ENCODE measurements around the gene UBE4B. TPM values are rescaled to one million over a fixed set of nuclear protein-coding genes. Genes with fewer than 3 reads are reported as not detected.

Gene UBE4B
- total and polyA plus RNA-seq, 9 of the 15 experiments (the other 6 are each of a cell fraction or from before 2014, with no cell fraction given): 11.7 to 73.7 (median 40.1) TPM

DNA sequence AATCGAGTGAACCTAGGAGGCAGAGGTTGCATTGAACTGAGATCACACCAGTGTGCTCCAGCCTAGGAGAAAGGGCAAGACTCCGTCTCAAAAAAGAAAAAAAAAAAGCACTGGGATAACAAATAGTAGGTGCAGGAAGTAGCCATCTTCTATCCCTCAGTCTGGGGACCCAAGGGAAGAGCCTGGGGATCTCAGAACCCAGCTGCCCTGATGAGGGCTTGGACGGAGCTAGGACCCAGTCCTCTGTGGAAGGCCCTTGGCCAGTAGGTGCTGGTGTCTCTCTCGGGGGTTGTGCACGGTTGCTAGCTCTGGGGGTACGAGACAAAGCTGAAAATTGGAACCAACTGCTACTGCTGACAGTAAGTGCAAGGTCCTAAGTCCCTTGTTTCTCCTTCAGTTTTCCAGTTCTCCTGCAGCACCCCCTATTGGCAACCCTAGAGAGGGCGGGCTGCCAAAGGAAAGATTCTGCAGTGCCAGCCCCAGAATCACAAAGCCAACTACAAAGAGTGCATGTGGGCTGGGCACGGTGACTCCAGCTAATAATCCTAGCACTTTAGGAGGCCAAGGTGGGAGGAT lies 120.0 kb downstream of the UBE4B start:
- DNase-seq (ENCODE audit: extremely low read depth in 1 of 4, low spot score in 3 of 4): peak; percentile 37 to 66 (median 54)
- TF ChIP-seq STAG1 (CRISPR knock-in tag; IDR thresholded peaks at IDR 0.05; ENCODE audit: borderline replicate concordance) (peak; percentile 62; the same call in 1 of the 2 replicates), NFIC (IDR thresholded peaks at IDR 0.05) (peak; percentile 29; the same call in 1 of the 2 replicates), KLF16 (IDR thresholded peaks at IDR 0.05) (peak; percentile 29; the same call in 1 of the 2 replicates), RAD21 (CRISPR knock-in tag; conservative IDR thresholded peaks at IDR 0.05 in 1 of 2, IDR thresholded peaks at IDR 0.05 in 1 of 2) (peak; percentile 54 to 74), HNRNPH1 (optimal IDR thresholded peaks at IDR 0.05; ENCODE audit: low read depth, low read length) (no peak), ATF7 (IDR thresholded peaks at IDR 0.05) (no peak), SP2 (IDR thresholded peaks at IDR 0.05; ENCODE audit: extremely low read depth, low read depth, low read length, poor library complexity, severe bottlenecking) (no peak)
- TF ChIP-seq, protein P1, sequence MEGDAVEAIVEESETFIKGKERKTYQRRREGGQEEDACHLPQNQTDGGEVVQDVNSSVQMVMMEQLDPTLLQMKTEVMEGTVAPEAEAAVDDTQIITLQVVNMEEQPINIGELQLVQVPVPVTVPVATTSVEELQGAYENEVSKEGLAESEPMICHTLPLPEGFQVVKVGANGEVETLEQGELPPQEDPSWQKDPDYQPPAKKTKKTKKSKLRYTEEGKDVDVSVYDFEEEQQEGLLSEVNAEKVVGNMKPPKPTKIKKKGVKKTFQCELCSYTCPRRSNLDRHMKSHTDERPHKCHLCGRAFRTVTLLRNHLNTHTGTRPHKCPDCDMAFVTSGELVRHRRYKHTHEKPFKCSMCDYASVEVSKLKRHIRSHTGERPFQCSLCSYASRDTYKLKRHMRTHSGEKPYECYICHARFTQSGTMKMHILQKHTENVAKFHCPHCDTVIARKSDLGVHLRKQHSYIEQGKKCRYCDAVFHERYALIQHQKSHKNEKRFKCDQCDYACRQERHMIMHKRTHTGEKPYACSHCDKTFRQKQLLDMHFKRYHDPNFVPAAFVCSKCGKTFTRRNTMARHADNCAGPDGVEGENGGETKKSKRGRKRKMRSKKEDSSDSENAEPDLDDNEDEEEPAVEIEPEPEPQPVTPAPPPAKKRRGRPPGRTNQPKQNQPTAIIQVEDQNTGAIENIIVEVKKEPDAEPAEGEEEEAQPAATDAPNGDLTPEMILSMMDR (IDR thresholded peaks at IDR 0.05 in 2 of 3, conservative IDR thresholded peaks at IDR 0.05 in 1 of 3; ENCODE audit: insufficient read depth in 2 of 3, low read depth in 1 of 3, low read length in 3 of 3): peak; percentile 72 to 86 (median 81)
- TF ChIP-seq, protein P2, sequence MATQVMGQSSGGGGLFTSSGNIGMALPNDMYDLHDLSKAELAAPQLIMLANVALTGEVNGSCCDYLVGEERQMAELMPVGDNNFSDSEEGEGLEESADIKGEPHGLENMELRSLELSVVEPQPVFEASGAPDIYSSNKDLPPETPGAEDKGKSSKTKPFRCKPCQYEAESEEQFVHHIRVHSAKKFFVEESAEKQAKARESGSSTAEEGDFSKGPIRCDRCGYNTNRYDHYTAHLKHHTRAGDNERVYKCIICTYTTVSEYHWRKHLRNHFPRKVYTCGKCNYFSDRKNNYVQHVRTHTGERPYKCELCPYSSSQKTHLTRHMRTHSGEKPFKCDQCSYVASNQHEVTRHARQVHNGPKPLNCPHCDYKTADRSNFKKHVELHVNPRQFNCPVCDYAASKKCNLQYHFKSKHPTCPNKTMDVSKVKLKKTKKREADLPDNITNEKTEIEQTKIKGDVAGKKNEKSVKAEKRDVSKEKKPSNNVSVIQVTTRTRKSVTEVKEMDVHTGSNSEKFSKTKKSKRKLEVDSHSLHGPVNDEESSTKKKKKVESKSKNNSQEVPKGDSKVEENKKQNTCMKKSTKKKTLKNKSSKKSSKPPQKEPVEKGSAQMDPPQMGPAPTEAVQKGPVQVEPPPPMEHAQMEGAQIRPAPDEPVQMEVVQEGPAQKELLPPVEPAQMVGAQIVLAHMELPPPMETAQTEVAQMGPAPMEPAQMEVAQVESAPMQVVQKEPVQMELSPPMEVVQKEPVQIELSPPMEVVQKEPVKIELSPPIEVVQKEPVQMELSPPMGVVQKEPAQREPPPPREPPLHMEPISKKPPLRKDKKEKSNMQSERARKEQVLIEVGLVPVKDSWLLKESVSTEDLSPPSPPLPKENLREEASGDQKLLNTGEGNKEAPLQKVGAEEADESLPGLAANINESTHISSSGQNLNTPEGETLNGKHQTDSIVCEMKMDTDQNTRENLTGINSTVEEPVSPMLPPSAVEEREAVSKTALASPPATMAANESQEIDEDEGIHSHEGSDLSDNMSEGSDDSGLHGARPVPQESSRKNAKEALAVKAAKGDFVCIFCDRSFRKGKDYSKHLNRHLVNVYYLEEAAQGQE (IDR thresholded peaks at IDR 0.05; ENCODE audit: borderline replicate concordance): peak; percentile 27; the same call in 1 of the 2 replicates
- TF ChIP-seq, protein P2 (CRISPR knock-in tag; IDR thresholded peaks at IDR 0.05; ENCODE audit: low read depth): no peak

More for the DNA sequence above, 120.0 kb downstream of the UBE4B start:
- Histone ChIP-seq H3K27me3 (ENCODE audit: control insufficient read depth in 2 of 2, insufficient read depth in 2 of 2, low read length in 2 of 2) (no peaks in the 10 kb centered on the region), H3K4me2 (ENCODE audit: insufficient read depth, low read length) (no peak overlapping the region), H4K20me1 (replicated peaks; ENCODE audit: control insufficient read depth, insufficient read depth, low read length) (no peaks in the 10 kb centered on the region), H3K36me3 (ENCODE audit: control insufficient read depth, insufficient read depth, low read length) (peaks cover 37% of the 10 kb centered on the region; the same call in 2 of the 3 replicates), H3K9ac (ENCODE audit: insufficient read depth in 1 of 2, low read depth in 2 of 2, low read length in 2 of 2) (no peak overlapping the region), H3K9me1 (ENCODE audit: control insufficient read depth, insufficient read depth, low read length) (no peaks in the 10 kb centered on the region), H3K4me3 (no peak overlapping the region), H3K79me2 (ENCODE audit: control insufficient read depth, insufficient read depth, low read length) (no peaks in the 10 kb centered on the region), H3K9me3 (replicated peaks; ENCODE audit: control insufficient read depth, insufficient read depth, low read depth, low read length) (no peaks in the 10 kb centered on the region), H3K4me1 (replicated peaks in 1 of 2; ENCODE audit: control insufficient read depth in 2 of 2, insufficient read depth in 2 of 2, low read length in 2 of 2) (no peaks in the 10 kb centered on the region), H2AFZ (ENCODE audit: low read depth, low read length) (no peak overlapping the region), H3K27ac (ENCODE audit: extremely low read depth, low read depth, low read length) (no peak overlapping the region)
- 87% methylated on average over 8 of the region's 8 CpGs for WGBS (ENCODE audit: insufficient coverage, low coverage, missing lambda C conversion rate)
- FAIRE-seq (no peak), ATAC-seq (peak; percentile 90)
- intact Hi-C loops (cut with micrococcal nuclease): loop anchor here (1.0 kb wide), 2 partner anchors 209 to 277 kb away; partner anchors contain the start of genes LZIC and NMNAT1
- in situ Hi-C loops (cut with MboI): no loop called here
- BruUV-seq (replicated peaks): no TSS peak
- ChIA-PET POLR2A (interaction anchor here (0.5 to 1.3 kb wide), 4 partner anchors 8 to 680 kb away, joined by 3 to 7 read pairs (median 4); partner anchors contain the start of genes LZIC and NMNAT1), CTCF (ENCODE audit: low intra/inter-chr PET ratio) (interaction anchor here (0.6 to 3.0 kb wide), 3 partner anchors 275 to 532 kb away, joined by 3 to 31 read pairs (median 4); no protein-coding TSS in a partner anchor)

Measured in K562 (cell line).